OCI-LY7 (cell line): Measurements from ENCODE around the gene PELI2. TPM values are rescaled to one million over a fixed set of nuclear protein-coding genes. Genes with fewer than 3 reads are reported as not detected.

Source experiments
- BruUV-seq: library from RNA; stranded (reverse); fragments of 400-500 nt; replicated peaks from 2 replicates; lab custom pipeline; 2021; lab: Mats Ljungman, UMichigan
- CTCF ChIA-PET: fragments of 300-600 bp; sonication (Branson Sonifier 250); formaldehyde crosslinking; loops from one replicate; lab custom pipeline; 2022; ENCODE audit warnings: antibody characterized with exemption; ENCODE audit not compliant: unreplicated experiment; lab: Charles Lee
- POLR2A ChIA-PET: fragments of 300-600 bp; sonication (Branson Sonifier 250); formaldehyde crosslinking; loops from one replicate; lab custom pipeline; 2022; ENCODE audit warnings: antibody characterized with exemption; lab: Charles Lee
- DNase-seq: peaks from one replicate; pipeline ENCODE4 v3.0.0-alpha.2; 2015; ENCODE audit warnings: low spot score
- H2AFZ ChIP-seq: fragments of 200-600 bp; sonication (generic), shearing (Covaris generic); 2 replicates; pipeline ENCODE4 v1.6.1; 2014; ENCODE audit warnings: mild to moderate bottlenecking, antibody characterized with exemption, low read length, moderate library complexity
- H3K27ac ChIP-seq: fragments of 200-600 bp; sonication (generic); 2 replicates; pipeline ENCODE4 v1.5.1; 2014; ENCODE audit warnings: mixed run types, low read depth, mild to moderate bottlenecking, moderate library complexity, low read length, inconsistent platforms; ENCODE audit not compliant: poor library complexity, severe bottlenecking
- H3K36me3 ChIP-seq: fragments of 200-600 bp; sonication (generic); 2 replicates; pipeline ENCODE4 v1.6.1; 2014; ENCODE audit warnings: mild to moderate bottlenecking, antibody characterized with exemption, low read length, moderate library complexity, mixed read lengths; ENCODE audit not compliant: insufficient read depth
- H3K4me1 ChIP-seq: fragments of 200-600 bp; sonication (generic); 2 replicates; pipeline ENCODE4 v1.5.1; 2014; ENCODE audit warnings: mild to moderate bottlenecking, low read length; ENCODE audit not compliant: insufficient read depth, poor library complexity, severe bottlenecking
- H3K4me2 ChIP-seq: fragments of 200-600 bp; sonication (generic); 2 replicates; pipeline ENCODE4 v1.6.1; 2014; ENCODE audit warnings: mild to moderate bottlenecking, low read length
- H3K4me3 ChIP-seq: fragments of 200-600 bp; sonication (generic); 2 replicates; pipeline ENCODE4 v1.5.1; 2014; ENCODE audit warnings: mild to moderate bottlenecking, low read depth, low read length; ENCODE audit not compliant: poor library complexity, severe bottlenecking
- H3K79me2 ChIP-seq: fragments of 200-600 bp; sonication (generic); 2 replicates; pipeline ENCODE4 v1.6.1; 2016; ENCODE audit warnings: low read depth, mild to moderate bottlenecking, low read length, moderate library complexity, mixed read lengths; ENCODE audit not compliant: insufficient read depth
- H3K9me2 ChIP-seq: fragments of 200-600 bp; sonication (generic); 2 replicates; pipeline ENCODE4 v1.6.1; 2016; ENCODE audit warnings: mild to moderate bottlenecking, low read length, mixed read lengths; ENCODE audit not compliant: insufficient read depth
- H3K9me3 ChIP-seq: fragments of 200-600 bp; sonication (generic); 2 replicates; pipeline ENCODE4 v1.6.1; 2014; ENCODE audit warnings: mild to moderate bottlenecking, mixed run types, low read length, mixed read lengths
- H4K20me1 ChIP-seq: fragments of 200-600 bp; sonication (generic); 2 replicates; pipeline ENCODE4 v1.6.1; 2014; ENCODE audit warnings: mild to moderate bottlenecking, antibody characterized with exemption, low read length, moderate library complexity, mixed read lengths; ENCODE audit not compliant: insufficient read depth
- CTCF ChIP-seq: fragments of 200-600 bp; sonication (generic); conservative IDR thresholded peaks from 2 replicates; pipeline ENCODE4 v1.5.1; 2014; ENCODE audit warnings: mild to moderate bottlenecking, antibody characterized with exemption, low read length, moderate library complexity, mixed read lengths
- EZH2phosphoT487 ChIP-seq: fragments of 200-600 bp; sonication (generic); IDR thresholded peaks from 2 replicates; pipeline ENCODE4 v1.6.1; 2018; ENCODE audit warnings: low read depth, borderline replicate concordance, mild to moderate bottlenecking, mixed run types, antibody characterized with exemption, low read length, moderate library complexity, mixed read lengths
- intact Hi-C: fragments of 100-400 bp; cut with micrococcal nuclease; formaldehyde crosslinking; loops from one replicate; pipeline ENCODE4 v1.10.0; 2022; ENCODE audit not compliant: unreplicated experiment
- total RNA-seq, 2 experiments: library from RNA; depleted of rRNA in 1 of 2; stranded (reverse); fragments of >200 nt in 1 of 2; shearing (Covaris generic) in 1 of 2; gene quantifications; 2 replicates each; pipeline ENCODE4 v1.2.3, GENCODE V29; 2014 to 2022

Gene PELI2
- total RNA-seq, 2 experiments from 2014 or later = 2.8 to 3.8 TPM

GRCh38 chr14:56136571-56137452, 18.6 kb downstream of the PELI2 start:
- Histone ChIP-seq H3K79me2 (no peaks in the 10 kb centered on the region), H3K4me2 (no peak overlapping the region), H3K9me3 (no peaks in the 10 kb centered on the region), H3K4me3 (no peak overlapping the region), H2AFZ (no peak overlapping the region), H3K9me2 (no peaks in the 10 kb centered on the region; the same call in 1 of the 2 replicates), H3K27ac (no peak overlapping the region), H4K20me1 (no peaks in the 10 kb centered on the region; the same call in 1 of the 2 replicates), H3K36me3 (no peaks in the 10 kb centered on the region), H3K4me1 (no peaks in the 10 kb centered on the region)
- CTCF ChIA-PET = no interaction called here
- POLR2A ChIA-PET = interaction anchor here (0.5 to 0.6 kb wide), 4 partner anchors 166 to 1636 kb away, joined by 3 to 7 read pairs (median 3); no protein-coding TSS in a partner anchor
- intact Hi-C loops = no loop called here
- DNase-seq = no peak
- BruUV-seq = no TSS peak
- TF ChIP-seq EZH2phosphoT487 (no peak), CTCF (no peak)

- TF ChIP-seq CTCF (no peak), EZH2phosphoT487 (no peak)
- no peak overlapping the region for H2AFZ ChIP-seq
- no peaks in the 10 kb centered on the region; the same call in 1 of the 2 replicates for H3K9me2 ChIP-seq
- no peaks in the 10 kb centered on the region for H3K36me3 ChIP-seq
- POLR2A ChIA-PET = interaction anchor here (0.5 to 1.3 kb wide), 5 partner anchors 133 to 1637 kb away, joined by 3 read pairs; no protein-coding TSS in a partner anchor
- no peaks in the 10 kb centered on the region for H3K79me2 ChIP-seq
- CTCF ChIA-PET = no interaction called here
- H4K20me1 ChIP-seq = no peaks in the 10 kb centered on the region; the same call in 1 of the 2 replicates
- H3K4me3 ChIP-seq = no peak overlapping the region
- H3K4me1 ChIP-seq = no peaks in the 10 kb centered on the region
- intact Hi-C loops = no loop called here
- no peaks in the 10 kb centered on the region for H3K9me3 ChIP-seq
- H3K27ac ChIP-seq = no peak overlapping the region
- no peak overlapping the region for H3K4me2 ChIP-seq
- no peak for DNase-seq
- no TSS peak for BruUV-seq
Measured at GRCh38 chr14:56137453-56137807, 19.2 kb downstream of the PELI2 start.
